DND-41 (cell line): ENCODE data around the gene MTG1.
"Not testable (repeated sequence)": the region's sequence is repeated elsewhere in the genome, so short reads cannot be mapped to it uniquely, and the experiment has no call there.

Source experiments
- ATAC-seq: fragments of 200-7000 bp; cut with Tn5 transposase; 3 replicates; pipeline ENCODE4 v1.9.1; 2021; ENCODE audit warnings: low read depth; ENCODE audit not compliant: insufficient read depth
- DNase-seq: peaks from one replicate; pipeline ENCODE4 v3.0.0-alpha.2; 2020
- H2AFZ ChIP-seq: 2 replicates; pipeline ENCODE4 v1.6.0; 2012; ENCODE audit warnings: low read depth, low read length
- H3K27ac ChIP-seq: 2 replicates; pipeline ENCODE4 v1.5.1; 2012; ENCODE audit warnings: low read length, inconsistent platforms
- H3K27me3 ChIP-seq: fragments of 200-600 bp; sonication (generic); 2 replicates; pipeline ENCODE4 v1.6.0; 2012; ENCODE audit warnings: low read length, mild to moderate bottlenecking, inconsistent platforms; ENCODE audit not compliant: insufficient read depth, poor library complexity
- H3K36me3 ChIP-seq: 2 replicates; pipeline ENCODE4 v1.5.1; 2012; ENCODE audit warnings: low read length, inconsistent platforms; ENCODE audit not compliant: insufficient read depth
- H3K4me1 ChIP-seq: 2 replicates; pipeline ENCODE4 v1.5.1; 2012; ENCODE audit warnings: mild to moderate bottlenecking, low read length; ENCODE audit not compliant: insufficient read depth
- H3K4me2 ChIP-seq: 2 replicates; pipeline ENCODE4 v1.6.0; 2012; ENCODE audit warnings: mild to moderate bottlenecking, moderate library complexity, low read length, inconsistent platforms; ENCODE audit not compliant: insufficient read depth
- H3K4me3 ChIP-seq, 2 experiments: fragments of 200-600 bp in 1 of 2; shearing (Covaris generic) in 1 of 2; 2 replicates each; pipeline ENCODE4 v1.5.1; 2012 to 2016; ENCODE audit warnings: inconsistent platforms in 2 of 2, low read length in 2 of 2, mild to moderate bottlenecking in 2 of 2, low read depth in 1 of 2, moderate library complexity in 1 of 2
- H3K79me2 ChIP-seq: 2 replicates; pipeline ENCODE4 v1.6.0; 2012; ENCODE audit warnings: low read length, inconsistent platforms; ENCODE audit not compliant: insufficient read depth
- H3K9ac ChIP-seq: 2 replicates; pipeline ENCODE4 v1.6.0; 2012; ENCODE audit warnings: low read depth, mild to moderate bottlenecking, inconsistent platforms, low read length, moderate library complexity
- H3K9me3 ChIP-seq: 2 replicates; pipeline ENCODE4 v1.5.1; 2012; ENCODE audit warnings: low read length, moderate library complexity, mild to moderate bottlenecking, inconsistent platforms; ENCODE audit not compliant: insufficient read depth, severe bottlenecking
- H4K20me1 ChIP-seq: 2 replicates; pipeline ENCODE4 v1.6.0; 2012; ENCODE audit warnings: low read length; ENCODE audit not compliant: insufficient read depth
- CTCF ChIP-seq: IDR thresholded peaks from 2 replicates; pipeline ENCODE4 v1.5.1; 2012; ENCODE audit warnings: borderline replicate concordance, low read length, moderate library complexity, mild to moderate bottlenecking; ENCODE audit not compliant: poor library complexity, severe bottlenecking; ENCODE audit errors: extremely low read depth
- EZH2 ChIP-seq: IDR thresholded peaks from 3 replicates; pipeline ENCODE4 v1.6.1; 2012; ENCODE audit warnings: borderline replicate concordance, low read depth, mild to moderate bottlenecking, moderate library complexity, low read length, inconsistent platforms; ENCODE audit not compliant: severe bottlenecking

The MTG1 gene

GRCh38 chr10:133373174-133374090, 20.5 kb upstream of the MTG1 start, which contains the start of gene ECHS1:
TSS of gene ECHS1 (minus strand) at chr10:133373354. CDS start at chr10:133373333, 21 bp downstream.
- no peak for TF ChIP-seq CTCF
- no peak for TF ChIP-seq EZH2
- DNase-seq, result peak; percentile 95
- Histone ChIP-seq H3K4me3 (peak within 1 kb of the TSS; percentile 68 to 92; a peak in 3 of 4 replicates), H3K27me3 (no peaks in the 10 kb centered on the region), H3K27ac (peak within 1 kb of the TSS; percentile 78; the same call in 1 of the 2 replicates), H4K20me1 (no peaks in the 10 kb centered on the region), H3K4me2 (peak within 1 kb of the TSS; percentile 77), H3K9ac (peak within 1 kb of the TSS; percentile 74), H3K36me3 (peaks cover 27% of the 10 kb centered on the region), H3K4me1 (peaks cover 30% of the 10 kb centered on the region), H3K9me3 (no peaks in the 10 kb centered on the region), H2AFZ (peak within 1 kb of the TSS; percentile 92), H3K79me2 (peaks cover 6% of the 10 kb centered on the region)
- ATAC-seq, result peak; percentile 98

GRCh38 chr10:133375357-133376115, 18.4 kb upstream of the MTG1 start:
- no peak overlapping the region for H3K9ac ChIP-seq
- no peak overlapping the region for H2AFZ ChIP-seq
- H3K36me3 ChIP-seq, result peaks cover 6% of the 10 kb centered on the region
- H3K27ac ChIP-seq, result no peak overlapping the region
- no peaks in the 10 kb centered on the region for H4K20me1 ChIP-seq
- no peak for ATAC-seq
- H3K4me3 ChIP-seq, result no peak overlapping the region
- no peak overlapping the region for H3K4me2 ChIP-seq
- no peak for DNase-seq
- peaks cover 34% of the 10 kb centered on the region for H3K4me1 ChIP-seq
- peaks cover 6% of the 10 kb centered on the region for H3K79me2 ChIP-seq
- no peaks in the 10 kb centered on the region for H3K27me3 ChIP-seq
- TF ChIP-seq EZH2 (no peak), CTCF (no peak)
- no peaks in the 10 kb centered on the region for H3K9me3 ChIP-seq

- not testable (repeated sequence) for H3K27ac ChIP-seq, H3K9me3 ChIP-seq, ATAC-seq, H3K36me3 ChIP-seq, H3K4me3 ChIP-seq, DNase-seq, H3K79me2 ChIP-seq, H3K27me3 ChIP-seq, H4K20me1 ChIP-seq, H2AFZ ChIP-seq, H3K9ac ChIP-seq, H3K4me2 ChIP-seq
- peaks cover 34% of the 10 kb centered on the region for H3K4me1 ChIP-seq
Measured at GRCh38 chr10:133376183-133376582, 17.8 kb upstream of the MTG1 start.
